CD4-positive, CD25-positive, alpha-beta regulatory T cell (primary cell): ENCODE data around the gene SDK1. TPM values are rescaled to one million over a fixed set of nuclear protein-coding genes. Genes with fewer than 3 reads are reported as not detected.
"Not testable (repeated sequence)": the region's sequence is repeated elsewhere in the genome, so short reads cannot be mapped to it uniquely, and the experiment has no call there.

Experiments used
- ATAC-seq, 2 donors: fragments of 150-1000 bp; cut with Tn5 transposase; one replicate each; pipeline ENCODE4 v1.10.0; 2021; ENCODE audit warnings: low read depth in 2 of 2, moderate number of reproducible peaks in 2 of 2, moderate library complexity in 1 of 2
- DNase-seq, 3 donors: peaks; one replicate each; pipeline versions ENCODE4 v3.0.0 to v3.0.0-alpha.2; 2012 to 2022; ENCODE audit warnings: mixed read lengths in 1 of 3
- H3K27ac ChIP-seq: one replicate; pipeline ENCODE4 v1.7.0; 2013; ENCODE audit warnings: mild to moderate bottlenecking, low read length; ENCODE audit not compliant: insufficient read depth, poor library complexity, severe bottlenecking
- H3K27me3 ChIP-seq: one replicate; pipeline ENCODE4 v1.7.0; 2013; ENCODE audit warnings: low read length; ENCODE audit not compliant: control insufficient read depth, insufficient read depth
- H3K36me3 ChIP-seq: one replicate; pipeline ENCODE4 v1.7.0; 2013; ENCODE audit warnings: mild to moderate bottlenecking, low read length, moderate library complexity; ENCODE audit not compliant: control insufficient read depth, insufficient read depth
- H3K4me1 ChIP-seq: 2 replicates; pipeline ENCODE4 v1.7.0; 2013; ENCODE audit warnings: mild to moderate bottlenecking, low read length; ENCODE audit not compliant: insufficient read depth, control insufficient read depth, poor library complexity, severe bottlenecking
- H3K4me3 ChIP-seq: one replicate; pipeline ENCODE4 v1.7.0; 2013; ENCODE audit warnings: low read depth, mild to moderate bottlenecking, low read length, moderate library complexity
- H3K9me3 ChIP-seq, 2 experiments: 1 replicate in 1 of 2; 2 replicates in 1 of 2; pipeline ENCODE4 v1.7.0; 2013; ENCODE audit warnings: low read length in 2 of 2, mild to moderate bottlenecking in 1 of 2, moderate library complexity in 1 of 2; ENCODE audit not compliant: control insufficient read depth in 2 of 2
- H3K27ac Mint-ChIP-seq, 3 donors: one replicate each; pipeline ENCODE4 v1.8.0; 2020 to 2022; ENCODE audit warnings: mild to moderate bottlenecking in 3 of 3, mixed read lengths in 3 of 3, moderate library complexity in 2 of 3
- H3K27me3 Mint-ChIP-seq: one replicate; pipeline ENCODE4 v1.8.0; 2022; ENCODE audit warnings: mild to moderate bottlenecking, mixed read lengths
- H3K36me3 Mint-ChIP-seq: one replicate; pipeline ENCODE4 v1.8.0; 2020; ENCODE audit warnings: mixed read lengths
- H3K4me1 Mint-ChIP-seq, 4 donors: one replicate each; pipeline ENCODE4 v1.8.0; 2020 to 2022; ENCODE audit warnings: mixed read lengths in 4 of 4, mild to moderate bottlenecking in 1 of 4
- H3K4me3 Mint-ChIP-seq, 4 donors: one replicate each; pipeline ENCODE4 v1.8.0; 2020 to 2022; ENCODE audit warnings: mild to moderate bottlenecking in 4 of 4, mixed read lengths in 4 of 4, moderate library complexity in 3 of 4
- H3K9me3 Mint-ChIP-seq, 7 donors: one replicate each; pipeline ENCODE4 v1.8.0; 2020 to 2022; ENCODE audit warnings: mixed read lengths in 7 of 7, mild to moderate bottlenecking in 3 of 7, moderate library complexity in 2 of 7
- polyA plus RNA-seq, 4 donors: library from polyadenylated mRNA; unstranded; fragments of 300-500 nt; fragmentation: Illumina TruSeq; gene quantifications; one replicate each; pipeline ENCODE4 v1.2.3, GENCODE V29; 2021
- total RNA-seq: library from RNA; stranded (reverse); gene quantifications from one replicate; pipeline ENCODE4 v1.2.3, GENCODE V29; 2022

The SDK1 gene
- total and polyA plus RNA-seq, 5 donors from 2014 or later = 0.47 TPM; not detected in 4

- not testable (repeated sequence) for H3K27me3 Mint-ChIP-seq, ATAC-seq
Observed at GRCh38 chr7:4217126-4217660, 916.1 kb downstream of the SDK1 start.

GRCh38 chr7:4218481-4218880 is 917.4 kb downstream of the SDK1 start:
- DNase-seq (no peak), ATAC-seq (no peak)
- H3K27ac Mint-ChIP-seq = no peak overlapping the region
- Histone ChIP-seq H3K27ac (no peak overlapping the region), H3K36me3 (no peaks in the 10 kb centered on the region), H3K4me3 (no peak overlapping the region), H3K9me3 (no peaks in the 10 kb centered on the region), H3K4me1 (no peaks in the 10 kb centered on the region), H3K27me3 (no peaks in the 10 kb centered on the region)
- H3K36me3 Mint-ChIP-seq = no peaks in the 10 kb centered on the region
- H3K4me1 Mint-ChIP-seq = no peaks in the 10 kb centered on the region
- no peak overlapping the region for H3K4me3 Mint-ChIP-seq
- no peaks in the 10 kb centered on the region for H3K27me3 Mint-ChIP-seq
- peaks cover 0 to 3% (median 0%) of the 10 kb centered on the region in 7 donors for H3K9me3 Mint-ChIP-seq

More at GRCh38 chr7:4217126-4217660, 916.1 kb downstream of the SDK1 start:
- H3K36me3 ChIP-seq, H3K4me3 Mint-ChIP-seq, H3K4me1 Mint-ChIP-seq, DNase-seq, H3K4me3 ChIP-seq, H3K9me3 ChIP-seq, H3K9me3 Mint-ChIP-seq, H3K27ac ChIP-seq, H3K27ac Mint-ChIP-seq, H3K36me3 Mint-ChIP-seq, H3K4me1 ChIP-seq, H3K27me3 ChIP-seq: not testable (repeated sequence)

- no peak overlapping the region for H3K27ac Mint-ChIP-seq
- no peaks in the 10 kb centered on the region for H3K4me1 ChIP-seq
- no peaks in the 10 kb centered on the region for H3K9me3 ChIP-seq
- H3K36me3 Mint-ChIP-seq = no peaks in the 10 kb centered on the region
- H3K4me3 Mint-ChIP-seq = no peak overlapping the region
- no peaks in the 10 kb centered on the region for H3K27me3 Mint-ChIP-seq
- H3K27me3 ChIP-seq = no peaks in the 10 kb centered on the region
- H3K9me3 Mint-ChIP-seq = peaks cover 0 to 3% (median 0%) of the 10 kb centered on the region in 7 donors
- no peak overlapping the region for H3K27ac ChIP-seq
- no peaks in the 10 kb centered on the region for H3K36me3 ChIP-seq
- DNase-seq = no peak
- no peaks in the 10 kb centered on the region for H3K4me1 Mint-ChIP-seq
- no peak overlapping the region for H3K4me3 ChIP-seq
- no peak for ATAC-seq
Observed at GRCh38 chr7:4220011-4220410, 919.0 kb downstream of the SDK1 start.

DNA sequence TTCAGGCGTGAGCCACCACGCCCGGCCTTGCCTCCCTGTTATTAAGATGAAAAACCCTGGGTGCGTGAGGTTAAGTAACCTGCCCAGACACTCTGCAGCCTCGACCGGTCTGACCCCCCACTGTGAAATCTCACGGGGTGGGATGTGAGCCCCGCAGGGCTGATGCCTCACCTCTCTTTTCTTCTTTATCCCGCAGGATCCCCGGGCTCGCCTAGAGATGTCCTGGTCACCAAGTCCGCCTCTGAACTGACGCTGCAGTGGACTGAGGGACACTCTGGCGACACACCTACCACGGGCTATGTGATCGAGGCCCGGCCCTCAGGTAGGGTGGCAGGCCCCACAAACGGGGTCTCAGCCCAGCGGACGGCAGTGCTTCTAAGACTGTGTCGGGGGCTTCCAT is 920.0 kb downstream of the SDK1 start:
- no peaks in the 10 kb centered on the region for H3K36me3 Mint-ChIP-seq
- H3K36me3 ChIP-seq = no peaks in the 10 kb centered on the region
- H3K4me3 ChIP-seq = no peak overlapping the region
- H3K9me3 ChIP-seq = no peaks in the 10 kb centered on the region
- H3K27ac ChIP-seq = no peak overlapping the region
- ATAC-seq (no peak), DNase-seq (no peak)
- peaks cover 0 to 3% (median 0%) of the 10 kb centered on the region in 7 donors for H3K9me3 Mint-ChIP-seq
- H3K27me3 Mint-ChIP-seq = no peaks in the 10 kb centered on the region
- H3K27me3 ChIP-seq = no peaks in the 10 kb centered on the region
- no peak overlapping the region for H3K27ac Mint-ChIP-seq
- H3K4me3 Mint-ChIP-seq = no peak overlapping the region
- no peaks in the 10 kb centered on the region for H3K4me1 ChIP-seq
- no peaks in the 10 kb centered on the region for H3K4me1 Mint-ChIP-seq

DNA sequence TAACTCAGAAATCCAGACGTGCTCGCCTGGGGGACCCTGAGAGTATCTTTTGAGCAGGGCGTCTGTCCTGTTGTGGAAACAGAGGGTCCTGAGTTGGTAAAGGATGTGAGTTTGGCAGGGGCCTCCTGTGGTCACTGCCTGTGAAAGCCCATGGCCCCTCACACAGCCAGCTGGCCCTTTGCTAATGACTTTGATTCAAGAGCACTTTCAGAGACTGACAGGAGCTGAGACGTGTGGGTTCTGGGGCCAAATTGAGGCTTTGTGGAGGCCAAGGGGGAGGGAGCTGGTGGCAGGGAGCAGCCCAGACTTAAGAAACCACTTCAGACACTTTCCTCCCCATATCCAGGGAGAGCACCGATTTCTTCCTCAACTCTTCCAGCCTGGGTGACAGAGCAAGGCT is 921.6 kb downstream of the SDK1 start:
- Mint-ChIP-seq H3K36me3 (no peaks in the 10 kb centered on the region), H3K27me3 (no peaks in the 10 kb centered on the region), H3K4me1 (no peaks in the 10 kb centered on the region), H3K9me3 (peaks cover 0 to 3% (median 0%) of the 10 kb centered on the region in 7 donors), H3K27ac (no peak overlapping the region), H3K4me3 (no peak overlapping the region)
- Histone ChIP-seq H3K36me3 (no peaks in the 10 kb centered on the region), H3K4me3 (no peak overlapping the region), H3K27ac (no peak overlapping the region), H3K4me1 (no peaks in the 10 kb centered on the region), H3K9me3 (no peaks in the 10 kb centered on the region), H3K27me3 (no peaks in the 10 kb centered on the region)
- DNase-seq = no peak
- ATAC-seq = no peak

DNA sequence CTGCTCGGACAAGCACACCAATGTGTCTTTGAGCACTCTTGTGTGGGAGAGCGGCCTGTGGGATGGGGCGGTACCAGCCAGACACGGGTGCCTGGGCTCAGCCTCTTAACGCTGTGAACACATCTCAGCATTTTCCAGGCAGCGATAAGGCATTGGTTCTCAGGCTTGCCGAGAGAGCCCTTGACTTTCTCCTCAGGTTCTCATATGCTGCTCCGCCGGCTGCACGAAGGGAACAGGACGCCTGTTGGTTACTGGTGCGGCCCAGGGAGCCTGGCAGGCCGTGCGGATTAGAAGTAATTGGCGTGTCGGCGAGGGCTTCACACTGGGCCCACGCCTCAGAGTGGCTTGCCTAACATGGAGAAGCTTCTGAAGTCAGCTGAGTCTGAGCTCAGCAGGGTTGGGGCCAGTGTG is 924.3 kb downstream of the SDK1 start:
- H3K9me3 ChIP-seq = no peaks in the 10 kb centered on the region
- Mint-ChIP-seq H3K27ac (no peak overlapping the region), H3K4me3 (no peak overlapping the region), H3K27me3 (no peaks in the 10 kb centered on the region), H3K36me3 (no peaks in the 10 kb centered on the region), H3K4me1 (no peaks in the 10 kb centered on the region), H3K9me3 (peaks cover 0 to 1% (median 0%) of the 10 kb centered on the region in 7 donors)
- no peak overlapping the region for H3K4me3 ChIP-seq
- no peak overlapping the region for H3K27ac ChIP-seq
- H3K36me3 ChIP-seq = no peaks in the 10 kb centered on the region
- DNase-seq = no peak
- no peaks in the 10 kb centered on the region for H3K4me1 ChIP-seq
- no peak for ATAC-seq
- no peaks in the 10 kb centered on the region for H3K27me3 ChIP-seq

- H3K4me3 ChIP-seq = no peak overlapping the region
- H3K9me3 Mint-ChIP-seq = peaks cover 0 to 2% (median 0%) of the 10 kb centered on the region in 7 donors
- no peak overlapping the region for H3K27ac Mint-ChIP-seq
- ATAC-seq (no peak), DNase-seq (no peak)
- H3K36me3 Mint-ChIP-seq = no peaks in the 10 kb centered on the region
- H3K27ac ChIP-seq = no peak overlapping the region
- H3K36me3 ChIP-seq = no peaks in the 10 kb centered on the region
- H3K4me1 Mint-ChIP-seq = no peaks in the 10 kb centered on the region
- no peaks in the 10 kb centered on the region for H3K27me3 Mint-ChIP-seq
- H3K27me3 ChIP-seq = no peaks in the 10 kb centered on the region
- no peaks in the 10 kb centered on the region for H3K4me1 ChIP-seq
- no peaks in the 10 kb centered on the region for H3K9me3 ChIP-seq
- H3K4me3 Mint-ChIP-seq = no peak overlapping the region
Observed at GRCh38 chr7:4225881-4226523, 925.0 kb downstream of the SDK1 start.

DNA sequence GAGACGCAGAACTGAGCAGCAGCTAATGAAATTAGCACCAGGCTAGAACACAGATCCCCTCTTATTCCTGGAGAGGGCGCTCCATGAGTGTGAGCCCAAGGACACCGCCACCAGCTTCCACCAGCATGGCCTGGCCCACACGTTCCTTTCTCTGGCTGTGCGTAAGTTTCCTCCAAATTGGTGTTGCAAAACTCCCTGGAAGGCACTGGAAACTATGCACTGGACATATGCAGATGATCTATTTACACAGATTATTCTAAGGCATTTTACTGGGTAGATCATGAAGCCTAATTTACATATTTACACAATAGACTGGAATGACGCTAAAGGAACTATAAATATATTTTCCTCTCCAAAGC is 925.5 kb downstream of the SDK1 start:
- H3K36me3 ChIP-seq = no peaks in the 10 kb centered on the region
- Mint-ChIP-seq H3K4me3 (no peak overlapping the region), H3K36me3 (no peaks in the 10 kb centered on the region), H3K27me3 (no peaks in the 10 kb centered on the region), H3K9me3 (peaks cover 0 to 2% (median 0%) of the 10 kb centered on the region in 7 donors), H3K4me1 (no peaks in the 10 kb centered on the region), H3K27ac (no peak overlapping the region)
- H3K27me3 ChIP-seq = no peaks in the 10 kb centered on the region
- H3K27ac ChIP-seq = no peak overlapping the region
- H3K9me3 ChIP-seq = no peaks in the 10 kb centered on the region
- H3K4me3 ChIP-seq = no peak overlapping the region
- ATAC-seq (no peak), DNase-seq (no peak)
- no peaks in the 10 kb centered on the region for H3K4me1 ChIP-seq
